GM19438 (cell line): ENCODE results near the gene CCND3.
"Not testable (repeated sequence)": the region's sequence is repeated elsewhere in the genome, so short reads cannot be mapped to it uniquely, and the experiment has no call there.

Source experiments
- ATAC-seq: cut with Tn5 transposase; IDR thresholded peaks from one replicate; pipeline ENCODE4 v1.9.1; 2021; ENCODE audit warnings: low read depth; ENCODE audit not compliant: unreplicated experiment

CCND3 gene

DNA sequence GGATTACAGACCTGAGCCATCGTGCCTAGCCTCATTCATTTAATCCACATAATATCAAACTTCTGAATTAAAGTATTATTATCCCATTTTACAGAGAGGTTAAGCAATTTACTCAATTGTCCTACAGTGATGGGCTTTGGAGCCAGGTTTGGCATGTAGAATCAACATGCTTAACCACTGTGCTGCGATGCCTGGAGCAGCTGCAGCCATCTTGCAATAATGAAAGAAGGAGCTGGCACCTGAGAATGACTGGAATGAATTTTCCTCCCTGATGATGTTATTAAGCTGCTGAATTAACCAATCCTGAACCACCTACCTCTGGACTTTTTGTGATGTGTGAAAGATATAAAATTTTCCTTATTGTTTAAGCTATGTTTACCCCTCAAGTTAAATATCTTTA, 13.1 kb upstream of the CCND3 start:
- no peak for ATAC-seq

DNA sequence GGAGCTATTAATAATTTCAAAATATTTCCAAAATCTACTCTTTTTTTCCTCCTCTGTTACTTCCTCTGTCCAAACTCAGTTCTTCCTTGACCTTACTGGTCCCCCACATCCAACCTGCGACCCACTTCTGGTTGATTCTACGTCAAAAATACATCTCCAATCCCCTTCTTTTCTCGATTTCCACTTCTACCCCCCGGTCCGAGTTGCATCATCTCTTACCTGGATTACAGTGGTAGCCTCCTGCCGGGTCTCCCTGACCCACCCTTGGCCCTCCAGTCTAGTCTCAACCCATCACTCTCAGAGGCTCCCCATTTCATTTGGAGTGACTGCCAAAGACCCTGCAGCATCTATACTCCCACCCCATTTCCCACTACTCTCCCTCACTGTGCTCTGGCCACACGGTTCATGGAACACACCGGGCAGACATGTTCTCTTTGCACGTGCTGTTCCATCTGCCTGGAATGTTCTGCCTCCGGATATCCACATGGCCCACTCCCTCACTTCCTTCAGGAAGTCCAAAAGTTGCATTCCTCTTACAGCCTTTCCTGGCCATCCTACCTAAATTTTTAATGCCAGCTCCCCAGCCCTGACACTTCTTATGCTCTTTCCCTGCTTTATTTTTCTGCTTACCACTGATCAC, 6.1 kb upstream of the CCND3 start:
- no peak for ATAC-seq

DNA sequence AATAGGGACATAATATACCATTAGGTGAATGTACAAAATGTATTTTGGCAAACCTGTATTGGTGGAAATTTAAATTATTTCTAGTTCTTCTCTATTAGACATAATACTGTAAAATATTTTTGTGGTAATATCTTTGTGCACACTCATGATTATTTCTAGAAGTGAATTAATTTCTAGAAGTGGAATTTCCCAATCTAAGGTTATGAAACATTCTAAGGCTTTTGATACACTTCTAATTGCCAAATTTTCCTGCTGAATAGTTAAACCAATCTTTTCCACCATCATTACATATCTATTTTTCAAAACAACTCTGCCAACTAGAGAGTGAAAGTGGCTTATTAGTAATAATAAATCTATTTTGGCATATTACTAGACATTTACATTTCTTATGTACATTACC, 1.8 kb upstream of the CCND3 start:
- ATAC-seq, result no peak

DNA sequence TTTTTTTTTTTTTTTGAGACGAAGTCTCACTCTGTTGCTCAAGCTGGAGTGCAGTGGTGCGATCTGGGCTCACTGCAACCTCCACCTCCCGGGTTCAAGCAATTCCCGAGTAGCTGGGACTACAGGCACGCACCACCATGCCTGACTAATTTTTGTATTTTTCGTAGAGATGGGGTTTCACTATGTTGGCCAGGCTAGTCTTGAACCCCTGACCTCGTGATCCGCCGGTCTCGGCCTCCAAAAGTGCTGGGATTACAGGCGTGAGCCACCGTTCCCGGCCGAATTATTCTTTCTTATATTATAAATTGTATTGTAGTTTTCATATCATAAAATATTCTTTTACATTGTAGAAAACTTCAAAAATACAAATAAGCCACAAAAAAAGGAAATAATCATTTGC, 1.3 kb upstream of the CCND3 start:
- not testable (repeated sequence) for ATAC-seq

DNA sequence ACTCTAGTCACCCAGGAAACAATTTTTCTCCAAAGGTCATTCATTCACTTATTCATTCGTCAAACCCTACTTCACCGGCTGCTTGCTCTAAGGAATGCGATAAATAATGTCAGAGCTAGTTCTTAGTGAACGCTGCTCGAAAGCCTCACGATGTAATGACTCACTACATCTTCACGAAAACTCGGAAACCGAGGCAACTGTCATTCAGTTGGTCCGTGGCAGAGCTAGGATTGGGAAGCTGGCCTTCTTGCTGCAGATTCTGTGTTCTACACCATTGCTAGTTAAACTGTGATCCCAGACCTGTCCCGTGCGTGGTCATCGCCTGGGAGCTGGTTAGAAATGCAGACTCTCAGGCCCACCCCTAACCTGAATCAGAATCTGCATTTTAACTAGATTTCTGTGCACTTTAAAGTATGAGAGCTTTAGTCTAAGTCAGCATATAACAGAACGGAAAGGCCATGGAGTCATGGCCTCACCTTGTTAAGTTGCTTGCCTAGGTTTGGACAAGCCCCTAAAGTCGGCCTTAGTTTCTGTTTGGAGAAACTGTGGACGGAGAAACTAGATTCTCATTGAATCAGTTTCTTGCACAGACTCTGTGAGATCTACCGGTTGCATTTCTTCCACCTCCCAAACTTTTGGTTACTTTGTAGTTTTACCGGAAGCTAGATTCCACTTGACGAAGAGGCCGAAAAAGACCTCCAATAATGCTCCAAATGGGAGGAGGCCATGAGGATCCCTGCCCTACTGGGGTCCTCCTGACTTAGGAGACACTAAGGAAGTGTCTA, 651 bp upstream of the CCND3 start:
- ATAC-seq, result no peak

DNA sequence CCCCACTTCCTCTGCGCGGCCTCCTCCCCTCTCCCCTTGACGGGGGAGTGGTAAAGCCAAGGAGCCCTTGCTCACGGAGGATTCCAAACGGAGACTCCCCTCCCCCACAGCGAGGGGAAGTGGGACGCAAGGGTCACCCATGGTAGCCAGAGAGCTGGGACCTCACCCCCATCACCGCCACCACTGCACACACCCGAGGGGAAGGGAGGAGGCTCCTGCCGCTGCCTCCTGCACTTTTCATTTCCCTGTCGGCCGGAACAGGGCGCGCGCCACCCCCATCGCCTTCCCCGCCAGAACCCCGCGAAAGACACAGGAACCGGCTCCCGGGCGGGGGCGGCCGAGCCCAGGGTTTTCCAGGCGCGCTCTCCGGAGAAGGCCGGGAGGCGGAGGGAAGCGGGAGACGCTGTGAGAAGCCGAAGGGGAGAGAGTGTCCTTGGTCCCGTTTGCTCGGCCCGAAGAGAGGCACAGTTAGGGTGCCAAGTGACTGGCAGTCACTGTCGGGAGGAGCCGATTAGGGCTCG, 789 bp downstream of the CCND3 start:
- no peak for ATAC-seq

DNA sequence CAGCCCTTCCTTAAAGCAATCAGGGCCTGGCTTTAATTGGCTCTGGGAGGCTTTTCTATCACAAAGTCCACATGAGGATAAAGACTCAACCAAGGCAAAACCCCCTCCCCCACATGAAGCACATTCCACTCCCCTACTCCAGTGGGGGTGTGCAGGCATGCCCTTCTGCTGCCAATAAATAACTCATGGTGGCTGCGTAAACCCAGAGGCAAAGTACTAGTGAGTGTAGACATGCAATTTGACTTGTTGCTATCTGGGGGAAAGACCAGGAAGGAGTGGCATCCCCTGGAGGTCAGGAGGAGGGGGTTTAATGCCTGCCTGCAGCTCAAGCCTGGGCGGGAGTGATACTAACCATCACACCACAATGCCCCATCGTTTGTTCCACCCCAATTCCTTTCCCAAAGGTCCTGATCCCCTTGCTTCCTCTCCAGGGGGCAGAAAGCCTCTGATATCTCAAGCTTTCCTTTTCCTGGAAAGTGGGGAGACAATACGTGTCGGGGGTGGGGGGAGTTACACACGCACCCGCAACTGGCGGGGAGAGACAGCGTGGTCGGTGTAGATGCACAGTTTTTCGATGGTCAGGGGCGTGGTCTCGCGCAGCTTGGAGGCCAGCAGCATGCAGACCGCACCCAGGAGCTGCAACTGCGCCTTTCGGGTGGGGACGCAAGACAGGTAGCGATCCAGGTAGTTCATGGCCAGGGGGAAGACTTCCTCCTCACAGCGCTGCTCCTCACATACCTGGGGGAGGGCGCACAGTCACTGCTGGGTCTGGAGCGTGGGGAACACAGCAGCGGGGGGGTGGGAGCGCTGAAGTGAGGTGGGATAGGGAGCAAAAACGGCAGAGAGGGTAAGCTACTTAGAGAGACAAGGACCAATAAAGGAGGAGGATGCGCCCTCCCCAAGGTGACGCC, 1.5 kb downstream of the CCND3 start:
- ATAC-seq, result no peak

DNA sequence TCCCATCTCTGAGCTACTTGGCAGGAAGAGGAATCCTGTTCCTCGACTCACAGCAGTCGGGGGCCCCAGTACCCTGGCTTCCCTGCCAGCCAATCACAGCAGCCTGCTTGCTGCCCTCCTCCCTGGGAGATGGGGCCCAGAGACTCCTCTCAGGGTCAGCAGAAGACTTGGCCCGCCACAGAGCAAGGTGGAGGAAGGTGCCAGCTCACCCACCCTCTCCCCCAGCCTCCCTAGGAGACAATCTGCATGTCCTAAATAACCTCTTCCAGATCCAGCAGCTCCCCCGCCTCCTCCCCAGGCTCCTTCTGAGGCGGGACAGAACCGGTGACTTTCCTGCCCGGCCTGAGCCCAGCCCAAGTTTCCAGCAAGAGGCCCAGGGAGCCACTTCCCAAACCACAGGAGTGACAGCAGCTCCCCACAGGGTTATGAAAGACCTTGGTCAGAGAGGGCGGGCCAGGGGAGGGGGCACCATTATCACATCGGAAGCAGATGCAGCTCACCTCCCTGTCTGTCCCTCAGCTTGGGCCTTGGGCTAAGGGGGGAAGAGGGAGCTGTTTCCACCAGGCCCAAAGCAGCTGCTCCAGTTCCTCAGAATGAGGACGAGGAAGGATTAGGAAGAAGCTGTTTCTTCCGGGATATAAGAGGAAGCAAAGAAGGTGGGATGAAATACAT, 2.3 kb downstream of the CCND3 start:
- no peak for ATAC-seq

DNA sequence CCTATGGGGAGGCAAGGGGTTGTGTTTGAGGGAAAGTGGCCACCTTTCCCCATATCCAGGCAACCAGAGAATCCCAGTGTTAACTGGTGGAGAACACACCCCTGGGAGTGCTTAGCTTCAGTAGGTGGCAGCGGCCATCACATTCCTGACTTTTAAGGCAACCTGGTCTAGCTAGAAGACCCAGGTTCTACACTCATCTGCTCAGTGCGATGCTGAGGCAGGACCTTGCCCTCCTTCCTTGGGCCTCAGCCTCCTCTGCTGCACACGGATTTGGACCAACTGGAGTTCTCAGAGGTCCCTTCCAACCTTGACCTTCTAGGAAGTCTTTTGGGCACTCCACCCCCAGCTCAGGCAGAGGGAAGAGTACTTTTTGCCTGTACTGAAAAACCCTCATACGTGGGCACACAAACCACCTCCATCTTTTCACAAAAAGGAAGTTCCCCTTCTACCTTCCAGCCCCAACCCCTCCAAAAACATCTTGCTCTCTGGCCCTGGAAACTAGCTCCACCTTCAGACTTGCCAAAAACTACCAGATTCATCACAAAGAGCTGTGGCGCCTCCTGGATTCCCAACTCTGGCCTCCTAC, 2.9 kb downstream of the CCND3 start:
- no peak for ATAC-seq

DNA sequence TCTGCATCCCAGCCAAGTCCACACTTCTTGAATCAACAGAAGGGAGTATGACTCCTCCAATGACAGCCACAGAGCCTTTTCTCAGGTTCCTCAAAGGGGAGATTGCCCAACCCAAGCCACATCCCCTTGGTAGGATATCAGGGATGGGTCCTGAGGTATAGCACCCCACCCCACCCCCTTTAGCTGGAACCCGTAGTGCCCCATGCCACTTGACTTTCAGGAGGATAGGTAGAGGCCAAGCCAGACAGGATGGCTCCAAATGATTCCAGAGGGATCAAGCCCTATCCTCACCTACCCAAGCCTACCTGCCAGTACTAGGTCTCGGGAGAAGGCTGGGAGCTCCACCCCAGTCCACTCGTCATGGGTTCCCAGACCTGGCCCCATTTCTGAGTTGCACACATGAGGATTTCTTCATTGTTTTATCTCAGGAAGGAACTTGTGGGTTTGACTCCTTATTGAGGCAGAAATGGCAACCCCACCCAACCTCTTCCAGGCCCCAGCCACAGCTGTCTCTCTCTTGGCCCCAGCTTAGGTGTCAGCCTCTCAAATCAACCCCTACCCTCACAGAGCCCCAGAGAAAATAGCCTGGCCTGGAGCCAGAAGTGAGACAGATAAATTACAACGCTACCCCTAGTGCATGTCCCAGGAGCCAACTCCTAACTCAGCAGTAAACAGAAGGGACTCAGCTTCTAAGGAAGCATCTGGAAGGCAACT, 3.6 kb downstream of the CCND3 start:
- no peak for ATAC-seq

DNA sequence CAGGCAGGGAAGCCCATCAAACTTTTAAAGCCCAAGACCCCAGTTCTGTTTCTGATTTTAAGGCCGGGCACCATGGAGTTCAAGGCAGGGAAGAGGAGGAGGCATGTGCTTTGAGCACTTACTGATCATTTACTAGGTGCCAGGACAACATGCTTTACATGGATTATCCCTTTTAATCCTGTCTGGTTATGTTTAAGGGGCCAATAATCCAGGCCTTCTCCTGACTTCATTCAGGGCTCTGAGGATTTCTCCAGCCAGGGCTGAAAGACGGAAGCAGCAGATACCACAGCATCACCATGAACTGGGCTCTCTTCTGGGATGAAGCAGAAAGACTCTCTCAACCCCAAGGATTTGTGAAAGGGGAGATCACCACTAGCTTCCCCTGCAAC, 4.1 kb downstream of the CCND3 start:
- ATAC-seq, result no peak

DNA sequence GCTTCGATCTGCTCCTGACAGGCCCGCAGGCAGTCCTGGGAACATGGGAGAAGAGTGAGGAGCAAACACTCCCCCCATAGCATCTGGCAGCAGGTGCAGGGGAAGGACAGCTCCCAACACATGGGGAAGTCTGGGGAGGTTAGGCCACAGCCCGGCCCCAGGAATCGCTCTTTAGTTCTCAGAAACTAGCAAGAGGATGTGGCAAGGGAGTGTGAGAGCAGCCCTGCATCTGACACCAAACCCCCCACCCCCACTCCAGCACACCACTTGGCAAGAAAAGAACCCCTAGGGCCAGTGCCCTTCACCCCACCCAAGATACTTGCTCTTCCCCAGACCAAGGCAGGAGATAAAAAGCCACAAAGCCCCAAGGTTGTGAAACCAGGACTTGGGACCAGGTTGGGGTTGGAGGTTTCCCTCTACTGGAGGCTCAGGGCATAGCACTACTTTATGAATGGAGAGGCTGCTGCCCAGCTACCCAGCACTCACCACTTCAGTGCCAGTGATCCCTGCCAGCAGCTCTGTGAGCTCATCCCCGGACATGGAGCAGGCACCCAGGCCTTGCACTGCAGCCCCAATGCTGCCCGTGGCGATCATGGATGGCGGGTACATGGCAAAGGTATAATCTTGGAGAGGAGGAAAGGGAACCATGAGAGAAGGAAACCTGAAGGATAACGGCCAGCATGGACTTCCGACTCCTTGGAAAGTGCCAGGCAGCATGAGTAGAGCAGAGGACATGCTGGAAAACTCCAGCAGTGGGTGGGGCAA, 5.4 kb downstream of the CCND3 start:
- ATAC-seq, result peak; percentile 48

DNA sequence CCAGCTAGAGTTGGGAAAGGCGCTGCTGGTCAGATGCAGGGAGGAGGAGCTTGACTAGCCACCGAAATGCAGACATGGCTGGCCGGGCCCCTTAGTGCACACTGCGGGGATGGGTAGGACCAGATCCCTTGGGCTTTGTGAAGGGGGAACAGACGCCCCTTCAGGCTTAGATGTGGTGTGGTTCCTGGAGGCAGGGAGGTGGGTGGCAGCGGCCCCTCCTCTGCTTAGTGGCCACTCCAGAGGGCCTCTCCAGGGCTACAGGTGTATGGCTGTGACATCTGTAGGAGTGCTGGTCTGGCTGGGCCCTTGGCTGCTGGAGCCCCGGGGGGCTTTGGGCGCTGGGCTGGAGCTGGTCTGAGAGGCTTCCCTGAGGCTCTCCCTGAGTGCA, 5.9 kb downstream of the CCND3 start:
- no peak for ATAC-seq

DNA sequence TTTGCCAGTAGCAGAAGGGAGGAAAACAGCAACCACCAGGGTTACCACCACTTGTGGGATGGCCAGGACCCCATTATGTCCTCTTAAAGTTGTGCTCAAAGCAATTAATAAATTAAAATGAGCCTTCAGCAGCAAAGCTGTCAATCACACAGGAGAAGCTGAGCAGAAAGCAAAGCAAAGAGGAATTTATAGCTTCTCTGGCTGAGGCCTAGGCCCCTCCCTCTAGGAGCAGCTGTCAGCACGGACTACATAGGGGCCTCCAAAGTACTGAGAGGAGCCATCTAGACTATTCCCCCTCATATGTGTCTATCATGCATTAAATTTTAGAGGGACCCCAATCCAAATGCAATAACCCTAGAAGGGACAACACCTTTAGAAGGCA, 6.4 kb downstream of the CCND3 start:
- ATAC-seq, result no peak

DNA sequence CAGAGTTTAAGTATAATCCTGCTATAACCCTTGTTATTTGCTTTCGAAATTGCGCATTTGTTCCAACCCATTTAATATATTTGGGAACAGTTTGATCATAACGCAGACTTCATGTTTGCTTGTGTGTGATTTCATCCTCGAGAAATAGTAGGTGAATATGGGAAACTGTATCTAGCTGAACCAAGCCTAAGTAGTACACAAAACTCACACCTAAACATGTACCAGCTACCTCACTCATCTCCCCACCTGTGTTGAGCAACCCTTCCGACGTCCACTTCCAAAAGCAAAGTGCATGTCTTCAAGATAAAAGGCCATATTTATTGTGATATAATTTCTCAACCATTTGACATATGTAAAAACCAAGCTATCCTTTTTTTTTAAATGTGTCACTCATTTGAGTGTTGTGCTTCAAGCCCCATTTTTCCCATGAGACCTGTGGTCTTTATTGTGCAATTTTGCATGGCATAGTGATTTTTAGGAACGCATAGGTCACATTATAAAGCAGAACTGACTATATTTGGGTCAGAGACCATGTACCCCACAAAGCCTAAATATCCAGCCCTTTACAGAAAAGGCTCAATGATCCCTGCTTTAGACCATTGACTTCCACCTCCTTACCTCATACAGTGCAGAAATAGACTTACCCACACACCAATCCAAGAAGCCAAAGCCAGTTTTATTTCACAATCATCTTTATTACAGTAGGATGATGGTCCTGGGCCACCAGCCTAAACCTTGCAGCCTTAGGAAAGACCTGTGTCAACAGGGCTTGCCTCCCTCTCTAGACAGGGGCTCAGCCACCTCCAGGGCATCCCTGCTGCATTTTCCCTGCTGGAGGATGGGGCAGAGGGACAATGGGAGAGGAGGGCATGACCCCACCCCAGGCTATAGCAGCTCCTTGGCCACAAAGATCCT, 7.1 kb downstream of the CCND3 start:
- ATAC-seq, result no peak

DNA sequence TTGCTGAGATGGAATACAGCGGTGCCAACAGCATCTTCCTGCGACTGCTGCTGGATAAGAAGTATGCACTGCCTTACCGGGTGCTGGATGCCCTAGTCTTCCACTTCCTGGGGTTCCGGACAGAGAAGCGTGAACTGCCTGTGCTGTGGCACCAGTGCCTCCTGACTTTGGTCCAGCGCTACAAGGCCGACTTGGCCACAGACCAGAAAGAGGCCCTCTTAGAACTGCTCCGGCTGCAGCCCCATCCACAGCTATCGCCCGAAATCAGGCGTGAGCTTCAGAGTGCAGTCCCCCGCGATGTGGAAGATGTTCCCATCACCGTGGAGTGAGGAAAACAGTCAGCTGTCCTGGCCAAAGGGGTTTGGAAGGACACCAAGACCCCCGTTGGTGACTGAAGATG, 9.2 kb downstream of the CCND3 start:
- no peak for ATAC-seq

DNA sequence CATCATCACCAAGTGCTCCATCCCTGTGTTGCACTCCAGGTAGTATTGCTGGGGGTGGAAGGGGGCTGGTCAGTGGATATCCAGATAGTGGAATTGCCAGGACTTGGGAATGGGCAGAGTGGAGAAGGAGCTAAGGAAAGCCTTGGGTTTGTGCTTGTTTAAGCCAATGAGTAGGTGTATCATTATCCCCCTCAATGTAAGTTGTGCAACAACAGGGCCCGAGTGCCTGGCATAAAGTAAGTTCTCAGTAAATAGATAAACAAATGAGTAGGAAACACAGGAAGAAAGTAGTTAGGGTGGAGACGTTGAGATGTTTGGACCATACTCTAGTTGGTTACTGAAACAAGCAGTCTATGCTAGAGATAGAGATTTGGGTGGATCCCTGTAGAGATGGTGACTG, 9.8 kb downstream of the CCND3 start:
- ATAC-seq, result no peak

DNA sequence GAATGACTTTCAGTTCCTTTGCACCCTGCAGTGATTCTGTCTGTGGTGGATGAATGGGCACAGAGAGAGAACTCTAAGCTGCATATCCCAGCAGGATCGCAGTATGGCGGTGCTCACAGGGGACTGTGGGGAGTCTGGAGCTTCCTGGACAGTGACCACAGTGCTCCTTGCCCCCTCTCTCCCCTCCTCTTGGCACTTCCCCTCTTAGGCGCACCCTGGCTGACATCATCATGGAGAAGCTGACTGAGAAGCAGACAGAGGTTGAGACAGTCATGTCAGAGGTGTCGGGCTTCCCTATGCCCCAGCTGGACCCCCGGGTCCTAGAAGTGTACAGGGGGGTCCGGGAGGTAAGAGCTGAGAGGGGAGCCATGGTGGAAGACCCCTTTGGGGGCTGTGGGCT, 11.7 kb downstream of the CCND3 start:
- no peak for ATAC-seq
